GM19468 (cell line): ENCODE data around the gene C2orf42.
"Not testable (repeated sequence)": the region's sequence is repeated elsewhere in the genome, so short reads cannot be mapped to it uniquely, and the experiment has no call there.

Experiments used
- ATAC-seq: cut with Tn5 transposase; IDR thresholded peaks from one replicate; pipeline ENCODE4 v1.9.1; 2021; ENCODE audit warnings: mild to moderate bottlenecking, moderate library complexity, moderate number of reproducible peaks; ENCODE audit not compliant: unreplicated experiment; ENCODE audit errors: extremely low read depth

The C2orf42 gene

GRCh38 chr2:70190418-70191243 lies at the start of gene C2orf42:
Gene C2orf42 (minus strand): TSS chr2:70191019. CDS start chr2:70181985, 9,034 bp downstream.
- ATAC-seq, result peak; percentile 71

DNA sequence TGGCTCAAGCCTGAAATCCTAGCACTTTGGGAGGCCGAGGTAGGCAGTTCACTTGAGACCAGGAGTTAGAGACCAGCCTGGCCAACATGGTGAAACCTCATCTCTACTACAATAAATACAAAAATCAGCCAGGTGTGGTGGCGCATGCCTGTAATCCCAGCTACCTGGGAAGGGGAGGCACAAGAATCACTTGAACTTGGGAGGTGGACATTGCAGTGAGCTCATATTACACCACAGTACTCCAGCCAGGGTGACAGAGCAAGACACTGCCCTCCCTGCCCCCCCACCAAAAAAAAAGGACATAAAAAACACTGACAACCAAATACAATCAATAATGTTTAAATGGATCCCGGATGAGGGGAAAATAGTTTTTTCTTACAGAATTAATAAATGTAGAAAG lies 49.8 kb upstream of the C2orf42 start:
- ATAC-seq, result no peak

DNA sequence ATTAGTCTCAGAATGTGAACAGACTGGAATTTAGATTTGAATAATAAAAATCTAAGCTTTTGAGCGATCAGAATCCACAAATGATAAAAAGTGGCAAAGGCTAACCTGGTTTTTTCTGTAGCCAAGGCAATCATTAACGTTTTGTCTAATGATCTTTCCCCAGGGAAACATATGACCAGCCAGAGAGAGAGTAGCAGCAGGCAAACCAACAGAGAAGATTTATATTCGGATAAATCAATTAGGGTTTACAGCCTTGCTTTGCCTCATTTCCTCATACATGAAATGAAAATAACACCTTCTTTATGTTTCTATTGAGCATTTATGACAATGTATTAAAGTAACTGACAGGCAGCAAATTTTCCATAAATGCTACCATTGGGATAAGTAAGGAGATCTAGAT lies 43.1 kb upstream of the C2orf42 start:
- ATAC-seq, result no peak

- no peak for ATAC-seq
These were observed 36.0 kb upstream of the C2orf42 start for GRCh38 chr2:70226781-70227180.

DNA sequence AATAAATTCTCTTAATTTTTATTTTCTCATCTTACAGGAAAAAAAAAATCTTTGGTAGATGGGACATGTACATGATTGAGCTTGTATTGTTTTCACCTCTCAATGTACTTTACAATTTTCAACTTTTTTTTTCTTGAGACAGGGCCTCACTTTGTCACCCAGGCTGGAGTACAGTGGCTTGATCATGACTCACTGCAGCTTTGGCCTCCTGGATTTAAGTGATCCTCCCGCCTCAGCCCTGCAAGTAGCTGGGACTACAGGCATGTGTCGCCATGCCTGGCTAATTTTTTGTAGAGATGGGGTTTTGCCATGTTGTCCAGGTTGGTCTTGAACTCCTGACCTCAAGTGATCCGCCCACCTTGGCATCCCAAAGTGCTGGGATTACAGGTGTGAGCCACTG lies 32.5 kb upstream of the C2orf42 start:
- not testable (repeated sequence) for ATAC-seq

DNA sequence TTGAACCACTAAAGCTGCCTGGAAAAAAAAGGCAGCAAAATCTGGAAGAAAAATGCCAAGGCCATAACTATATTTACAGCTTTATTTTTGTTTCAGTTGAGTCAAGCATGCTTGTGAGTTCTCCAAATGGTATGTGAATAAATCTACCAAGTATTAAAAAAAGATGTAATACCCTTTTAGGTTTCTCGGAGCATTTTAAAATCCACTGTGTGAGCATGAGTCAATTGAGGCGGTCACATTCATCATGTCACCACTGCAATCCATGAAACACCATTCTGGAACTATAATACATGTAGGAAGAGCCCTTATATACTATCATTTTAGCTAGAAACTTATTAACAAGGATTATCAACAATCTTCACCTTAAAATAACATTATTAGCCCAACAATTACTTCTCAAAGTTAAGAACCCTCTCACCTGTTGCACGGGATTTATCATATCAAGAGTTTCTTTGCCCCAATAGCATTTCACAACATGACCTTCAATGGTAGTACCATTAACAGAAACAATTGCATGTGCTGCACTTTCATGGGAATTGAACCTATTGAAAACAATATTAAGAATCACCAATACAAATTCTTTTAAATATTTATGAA lies 24.2 kb upstream of the C2orf42 start:
- no peak for ATAC-seq

DNA sequence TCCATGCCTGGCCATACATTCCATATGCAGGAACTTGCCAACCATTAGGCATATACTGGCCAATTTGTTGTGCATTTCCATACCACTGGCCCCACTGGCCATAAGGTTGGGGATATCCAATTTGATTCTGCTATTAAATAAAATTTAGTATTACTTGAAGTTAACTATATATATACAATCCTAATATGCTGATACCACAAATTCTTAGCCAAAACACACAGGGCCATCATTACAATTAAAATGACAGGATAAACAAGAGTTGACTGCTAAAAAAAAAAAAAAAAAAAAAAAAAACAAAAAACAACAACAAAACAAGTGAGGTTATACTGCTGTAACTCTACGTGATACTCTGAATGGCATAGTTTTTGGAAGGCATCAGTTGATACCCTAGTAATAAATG lies 23.5 kb upstream of the C2orf42 start:
- ATAC-seq, result no peak

GRCh38 chr2:70212298-70212932 lies 21.6 kb upstream of the C2orf42 start:
- ATAC-seq, result no peak

DNA sequence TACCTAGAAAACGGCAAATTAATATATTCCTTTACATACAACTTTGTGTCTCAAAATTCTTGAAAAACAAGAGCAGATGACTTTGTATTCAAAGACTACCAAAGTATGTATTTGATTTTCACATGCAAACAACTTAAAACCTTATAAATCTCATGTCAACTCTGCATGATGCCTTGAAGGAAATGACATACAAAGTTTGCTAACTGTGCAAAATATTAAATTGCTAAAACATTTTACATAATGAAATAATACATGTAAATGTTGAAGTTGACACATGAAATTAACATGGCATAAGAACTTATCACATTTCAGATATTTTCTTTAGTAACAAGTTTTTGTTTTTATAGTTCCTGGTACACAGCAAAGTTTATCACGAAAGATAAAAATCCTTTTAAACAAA lies 20.8 kb upstream of the C2orf42 start:
- no peak for ATAC-seq

GRCh38 chr2:70204452-70204851 lies 13.6 kb upstream of the C2orf42 start:
- ATAC-seq, result no peak

DNA sequence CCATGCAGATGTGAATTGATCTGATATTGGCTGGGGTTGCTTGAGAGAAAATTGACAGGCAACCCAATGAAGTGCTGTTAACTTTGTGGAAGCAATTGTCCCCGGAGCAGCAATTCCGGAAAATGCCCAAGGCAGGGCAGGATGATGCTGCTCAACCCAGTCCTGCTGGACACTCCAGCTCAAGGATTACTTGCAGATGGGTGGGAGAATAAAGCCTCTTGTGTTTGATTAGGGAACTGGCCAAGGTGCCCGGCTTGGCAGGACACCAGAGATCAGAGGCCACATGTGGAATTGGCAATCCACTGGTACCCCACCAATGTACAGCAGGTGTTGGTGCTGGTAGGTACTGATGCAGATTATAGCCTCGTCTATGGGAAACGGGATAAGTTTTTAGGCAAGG lies 12.3 kb upstream of the C2orf42 start:
- ATAC-seq, result no peak

- no peak for ATAC-seq
These were observed 11.5 kb upstream of the C2orf42 start for GRCh38 chr2:70202236-70202806.

DNA sequence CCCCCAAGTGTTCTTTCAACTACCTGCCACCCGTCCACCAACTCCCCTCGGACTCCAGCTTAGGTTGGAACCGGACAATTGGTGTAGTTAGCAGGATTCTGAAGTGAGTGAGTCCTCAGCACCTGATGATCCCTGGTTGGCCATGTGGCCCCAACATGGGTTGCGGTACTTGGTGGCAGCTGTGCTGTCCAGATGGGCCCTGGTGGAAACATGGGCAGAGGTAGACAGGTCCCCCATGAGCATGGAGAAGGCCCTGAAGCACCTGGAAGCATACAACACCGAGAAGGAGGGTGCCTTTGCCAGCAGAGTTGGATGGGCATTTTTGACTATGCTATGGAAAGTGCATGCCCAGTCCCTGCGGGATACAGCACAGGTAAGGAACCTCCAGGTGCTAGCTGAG lies 11.0 kb upstream of the C2orf42 start:
- no peak for ATAC-seq

DNA sequence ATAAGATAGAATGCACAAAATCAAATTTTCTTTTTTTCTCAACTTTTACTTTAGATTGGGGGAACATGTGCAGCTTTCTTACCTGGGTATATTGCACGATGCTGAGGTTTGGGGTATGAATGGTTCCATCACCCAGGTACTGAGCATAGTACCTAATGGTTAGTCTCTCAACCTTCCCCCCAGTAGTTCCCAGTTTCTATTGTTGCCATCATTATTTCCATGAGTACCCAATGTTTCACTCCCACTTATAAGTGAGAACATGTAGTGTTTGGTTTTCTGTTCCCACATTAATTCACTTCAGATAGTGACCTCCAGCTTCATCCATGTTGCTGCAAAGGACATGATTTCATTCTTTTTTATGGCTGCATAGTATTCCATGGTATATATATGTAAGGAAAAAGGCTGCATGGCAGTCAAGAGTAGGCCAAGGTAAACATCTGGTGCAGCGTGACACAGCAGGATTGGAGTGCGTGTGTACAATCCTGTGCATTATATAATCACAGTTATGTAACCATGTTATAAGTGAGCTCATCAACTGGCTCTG lies 10.5 kb upstream of the C2orf42 start:
- no peak for ATAC-seq

DNA sequence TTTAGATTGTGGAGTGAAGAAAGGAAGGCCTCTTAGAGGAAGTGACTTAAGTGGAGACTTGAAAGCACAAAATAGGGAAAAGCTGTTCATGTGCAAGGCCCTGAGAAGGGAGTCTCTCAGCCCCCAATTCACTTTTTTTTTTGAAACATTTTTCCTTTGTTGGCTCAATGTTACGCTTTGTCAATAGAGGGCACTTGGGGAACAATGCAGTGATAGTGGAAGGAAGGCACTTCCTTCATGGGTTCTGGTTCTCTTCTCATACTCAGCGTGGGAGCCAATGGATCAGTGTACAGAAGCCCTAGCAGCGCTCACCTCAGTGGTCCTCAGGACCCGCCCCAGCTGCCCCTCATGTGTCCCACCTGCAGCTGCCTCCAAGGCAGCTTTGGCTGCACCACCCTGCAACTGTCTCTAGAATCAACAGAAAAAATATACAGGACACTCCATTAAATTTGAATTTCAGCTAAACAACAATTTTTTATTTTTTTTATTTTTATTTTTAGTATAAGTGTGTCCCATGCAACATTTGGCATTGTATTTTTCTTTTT lies 8.6 kb upstream of the C2orf42 start:
- no peak for ATAC-seq

GRCh38 chr2:70192516-70192915 lies 1.7 kb upstream of the C2orf42 start:
- no peak for ATAC-seq

DNA sequence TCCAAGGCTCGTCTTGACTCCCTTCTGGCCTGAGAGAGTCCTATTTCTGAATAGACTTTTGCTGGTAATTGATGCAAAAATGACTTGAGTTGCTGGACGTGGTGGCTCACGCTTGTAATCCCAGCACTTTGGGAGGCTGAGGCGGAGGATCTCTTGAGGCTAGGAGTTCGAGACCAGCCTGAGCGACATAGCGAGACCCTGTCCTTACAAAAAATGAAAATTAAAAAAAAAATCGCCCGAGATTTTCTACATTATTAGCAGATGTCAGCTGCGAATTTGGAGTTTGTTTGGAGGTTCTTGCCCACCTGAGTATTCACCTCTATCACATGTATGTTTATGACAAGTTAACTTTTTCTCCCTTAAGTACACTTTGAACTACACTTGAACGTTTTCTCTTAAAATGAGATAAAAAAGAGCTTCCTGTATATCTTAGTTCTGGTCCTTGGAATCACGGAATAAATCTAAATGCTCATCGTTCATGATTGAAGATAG lies 471 bp upstream of the C2orf42 start:
- no peak for ATAC-seq

DNA sequence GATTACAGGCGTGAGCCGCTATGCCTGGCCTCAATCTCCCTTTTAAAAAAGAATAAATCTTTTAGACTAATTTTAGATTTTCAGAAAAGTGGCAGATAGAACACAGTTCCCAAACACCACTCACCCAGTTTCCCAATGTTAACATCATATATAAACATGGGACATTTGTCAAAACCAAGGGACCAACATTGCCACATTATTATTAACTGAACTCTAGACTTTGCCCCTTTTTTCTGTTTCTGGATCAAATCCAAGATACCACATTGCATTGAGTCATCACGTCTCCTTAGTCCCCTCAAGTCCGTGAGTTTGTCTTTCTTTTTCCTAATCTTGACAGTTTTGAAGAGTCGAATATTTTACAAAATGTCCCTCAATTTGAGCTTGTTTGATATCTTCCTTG lies 2.4 kb downstream of the C2orf42 start:
- ATAC-seq, result no peak

DNA sequence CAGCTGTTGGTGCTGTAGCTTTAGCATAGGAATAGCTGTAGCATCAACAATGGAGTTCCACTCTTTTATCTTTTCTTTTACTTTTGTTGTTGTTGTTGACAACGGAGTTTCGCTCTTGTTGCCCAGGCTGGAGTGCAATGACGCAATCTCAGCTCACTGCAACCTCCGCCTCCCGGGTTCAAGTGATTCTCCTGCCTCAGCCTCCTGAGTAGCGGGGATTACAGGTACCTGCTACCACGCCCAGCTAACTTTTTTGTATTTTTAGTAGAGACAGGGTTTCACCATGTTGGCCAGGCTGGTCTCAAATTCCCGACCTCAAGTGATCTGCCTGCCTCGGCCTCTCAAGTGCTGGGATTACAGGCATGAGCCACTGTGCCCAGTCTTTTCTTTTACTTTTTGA lies 3.6 kb downstream of the C2orf42 start:
- not testable (repeated sequence) for ATAC-seq

DNA sequence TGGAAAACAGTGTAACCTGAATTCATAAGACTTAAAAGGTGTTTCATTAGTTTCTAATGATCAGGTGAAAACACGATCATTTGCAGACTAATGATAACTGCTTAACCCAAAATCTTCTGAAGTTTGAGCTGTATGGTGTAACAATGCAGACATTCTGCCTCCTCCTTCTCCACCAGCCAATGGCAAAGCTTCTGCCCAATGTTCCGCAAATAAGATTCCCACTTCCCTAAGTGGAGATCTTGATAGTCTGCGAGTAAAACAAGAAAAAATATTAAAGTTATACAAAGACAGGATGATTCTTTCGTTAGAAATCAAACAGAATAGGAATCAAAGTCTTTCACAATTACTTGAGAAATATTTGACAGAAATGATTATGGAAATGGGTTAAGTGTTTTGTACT lies 8.1 kb downstream of the C2orf42 start:
- no peak for ATAC-seq
